Measurements from ENCODE around the gene GRID2IP.
"Not testable (repeated sequence)": the region's sequence is repeated elsewhere in the genome, so short reads cannot be mapped to it uniquely, and the experiment has no call there.

Gene GRID2IP

GRCh38 chr7:6487184-6487545 lies 64.1 kb downstream of the GRID2IP start:
- DNase-seq (ENCODE audit: low read depth), result no peak

- no peak for DNase-seq (ENCODE audit: low read depth)
These were observed 64.7 kb downstream of the GRID2IP start for GRCh38 chr7:6486438-6487183.

GRCh38 chr7:6482743-6483119 lies 68.5 kb downstream of the GRID2IP start:
- DNase-seq (ENCODE audit: low read depth), result no peak

GRCh38 chr7:6482307-6482706 lies 69.0 kb downstream of the GRID2IP start:
- DNase-seq (ENCODE audit: low read depth), result no peak

- DNase-seq (ENCODE audit: low read depth), result no peak
These were observed 69.8 kb downstream of the GRID2IP start for GRCh38 chr7:6481445-6481844.

- DNase-seq (ENCODE audit: low read depth), result no peak
These were observed 71.0 kb downstream of the GRID2IP start for GRCh38 chr7:6480323-6480660.

GRCh38 chr7:6479067-6479466 lies 72.2 kb downstream of the GRID2IP start:
- no peak for DNase-seq (ENCODE audit: low read depth)

- DNase-seq (ENCODE audit: low read depth), result no peak
These were observed 73.1 kb downstream of the GRID2IP start for GRCh38 chr7:6478186-6478585.

GRCh38 chr7:6477318-6477660 lies 74.0 kb downstream of the GRID2IP start:
- no peak for DNase-seq (ENCODE audit: low read depth)

GRCh38 chr7:6476596-6477317 lies 74.5 kb downstream of the GRID2IP start:
- DNase-seq (ENCODE audit: low read depth), result no peak

GRCh38 chr7:6475433-6476186 lies 75.7 kb downstream of the GRID2IP start:
- DNase-seq (ENCODE audit: low read depth), result no peak

- no peak for DNase-seq (ENCODE audit: low read depth)
These were observed 85.4 kb downstream of the GRID2IP start for GRCh38 chr7:6465862-6466261.

GRCh38 chr7:6463609-6464008 lies 87.7 kb downstream of the GRID2IP start:
- not testable (repeated sequence) for DNase-seq (ENCODE audit: low read depth)

- DNase-seq (ENCODE audit: low read depth), result no peak
These were observed 89.2 kb downstream of the GRID2IP start for GRCh38 chr7:6461946-6462550.

- DNase-seq (ENCODE audit: low read depth), result no peak
These were observed 90.2 kb downstream of the GRID2IP start for GRCh38 chr7:6460990-6461584.

GRCh38 chr7:6460303-6460702 lies 91.0 kb downstream of the GRID2IP start:
- DNase-seq (ENCODE audit: low read depth), result no peak

- not testable (repeated sequence) for DNase-seq (ENCODE audit: low read depth)
These were observed 92.6 kb downstream of the GRID2IP start for GRCh38 chr7:6458676-6459075.

- no peak for DNase-seq (ENCODE audit: low read depth)
These were observed 97.5 kb downstream of the GRID2IP start for GRCh38 chr7:6453734-6454133.

GRCh38 chr7:6451224-6451705 lies 100.0 kb downstream of the GRID2IP start:
- no peak for DNase-seq (ENCODE audit: low read depth)

- DNase-seq (ENCODE audit: low read depth), result not testable (repeated sequence)
These were observed 100.7 kb downstream of the GRID2IP start for GRCh38 chr7:6450591-6450990.

- DNase-seq (ENCODE audit: low read depth), result not testable (repeated sequence)
These were observed 101.4 kb downstream of the GRID2IP start for GRCh38 chr7:6449884-6450283.

- no peak for DNase-seq (ENCODE audit: low read depth)
These were observed 102.2 kb downstream of the GRID2IP start for GRCh38 chr7:6448943-6449543.
